Measurements from ENCODE around the gene HUWE1. TPM values are rescaled to one million over a fixed set of nuclear protein-coding genes. Genes with fewer than 3 reads are reported as not detected.

Gene HUWE1
- total RNA-seq, 1 experiment from 2014 or later, result 231 TPM

GRCh38 chrX:53631156-53631555, 55.4 kb downstream of the HUWE1 start:
- intact Hi-C loops (cut with micrococcal nuclease; ENCODE audit: unreplicated experiment) (no loop called here), in situ Hi-C loops (cut with HindIII; ENCODE audit: low pct_unique_long_range_greater_than_20kb, low sequenced_read_pairs) (no loop called here)
- peaks cover 69% of the 10 kb centered on the region for H3K36me3 ChIP-seq (ENCODE audit: control insufficient read depth, insufficient read depth, low read length)
- no peaks in the 10 kb centered on the region for H3K4me1 ChIP-seq (ENCODE audit: control insufficient read depth, insufficient read depth, low read length)
- ChIA-PET POLR2A (no interaction called here), CTCF (no interaction called here)
- no peak overlapping the region for H3K27ac ChIP-seq (ENCODE audit: low read length)
- H3K4me3 ChIP-seq (ENCODE audit: low read depth in 2 of 2, low read length in 2 of 2), result no peak overlapping the region
- no peaks in the 10 kb centered on the region for H3K9me3 ChIP-seq (ENCODE audit: control insufficient read depth, insufficient read depth, low read depth, low read length)
- TF ChIP-seq REST (IDR thresholded peaks at IDR 0.05; ENCODE audit: insufficient read depth in 1 of 2, low read depth in 2 of 2, low read length in 1 of 2), result no peak
- no peak for TF ChIP-seq CTCF (IDR thresholded peaks at IDR 0.05)
- TF ChIP-seq POLR2AphosphoS5 (IDR thresholded peaks at IDR 0.05; ENCODE audit: low read depth, low read length), result no peak
- TF ChIP-seq TCF7L2 (IDR thresholded peaks at IDR 0.05; ENCODE audit: low read depth, low read length), result no peak
- no peak for TF ChIP-seq SIN3A (IDR thresholded peaks at IDR 0.05; ENCODE audit: borderline replicate concordance, insufficient read depth, low read depth, low read length)
- DNase-seq (ENCODE audit: low read depth, low spot score), result no peak
- no peaks in the 10 kb centered on the region for H3K27me3 ChIP-seq (ENCODE audit: control insufficient read depth, insufficient read depth, low read length)
- ATAC-seq, result no peak
- BruUV-seq (replicated peaks), result no TSS peak

GRCh38 chrX:53630261-53630660, 56.3 kb downstream of the HUWE1 start:
- ATAC-seq (no peak), DNase-seq (ENCODE audit: low read depth, low spot score) (no peak)
- no peak overlapping the region for H3K4me3 ChIP-seq (ENCODE audit: low read depth in 2 of 2, low read length in 2 of 2)
- TF ChIP-seq TCF7L2 (IDR thresholded peaks at IDR 0.05; ENCODE audit: low read depth, low read length) (no peak), POLR2AphosphoS5 (IDR thresholded peaks at IDR 0.05; ENCODE audit: low read depth, low read length) (no peak), REST (IDR thresholded peaks at IDR 0.05; ENCODE audit: insufficient read depth in 1 of 2, low read depth in 2 of 2, low read length in 1 of 2) (no peak), SIN3A (IDR thresholded peaks at IDR 0.05; ENCODE audit: borderline replicate concordance, insufficient read depth, low read depth, low read length) (no peak), CTCF (IDR thresholded peaks at IDR 0.05) (no peak)
- no peaks in the 10 kb centered on the region for H3K27me3 ChIP-seq (ENCODE audit: control insufficient read depth, insufficient read depth, low read length)
- peaks cover 73% of the 10 kb centered on the region for H3K36me3 ChIP-seq (ENCODE audit: control insufficient read depth, insufficient read depth, low read length)
- no peak overlapping the region for H3K27ac ChIP-seq (ENCODE audit: low read length)
- intact Hi-C loops (cut with micrococcal nuclease; ENCODE audit: unreplicated experiment) (no loop called here), in situ Hi-C loops (cut with HindIII; ENCODE audit: low pct_unique_long_range_greater_than_20kb, low sequenced_read_pairs) (no loop called here)
- no TSS peak for BruUV-seq (replicated peaks)
- ChIA-PET CTCF (no interaction called here), POLR2A (no interaction called here)
- no peaks in the 10 kb centered on the region for H3K4me1 ChIP-seq (ENCODE audit: control insufficient read depth, insufficient read depth, low read length)
- H3K9me3 ChIP-seq (ENCODE audit: control insufficient read depth, insufficient read depth, low read depth, low read length), result no peaks in the 10 kb centered on the region
